Activated CD8-positive, alpha-beta memory T cell treated with anti-CD3 and anti-CD28 coated beads, Interleukin-2, amount 50 U/mL, for 48 hours (primary cell): ENCODE data around the gene SIK2.

Experiments
- DNase-seq: peaks from one replicate; pipeline ENCODE4 v3.0.0-alpha.2; 2020

Gene SIK2

GRCh38 chr11:111734101-111734953 is 132.1 kb downstream of the SIK2 start:
- no peak for DNase-seq

GRCh38 chr11:111734954-111735261 is 132.7 kb downstream of the SIK2 start:
- no peak for DNase-seq

DNA sequence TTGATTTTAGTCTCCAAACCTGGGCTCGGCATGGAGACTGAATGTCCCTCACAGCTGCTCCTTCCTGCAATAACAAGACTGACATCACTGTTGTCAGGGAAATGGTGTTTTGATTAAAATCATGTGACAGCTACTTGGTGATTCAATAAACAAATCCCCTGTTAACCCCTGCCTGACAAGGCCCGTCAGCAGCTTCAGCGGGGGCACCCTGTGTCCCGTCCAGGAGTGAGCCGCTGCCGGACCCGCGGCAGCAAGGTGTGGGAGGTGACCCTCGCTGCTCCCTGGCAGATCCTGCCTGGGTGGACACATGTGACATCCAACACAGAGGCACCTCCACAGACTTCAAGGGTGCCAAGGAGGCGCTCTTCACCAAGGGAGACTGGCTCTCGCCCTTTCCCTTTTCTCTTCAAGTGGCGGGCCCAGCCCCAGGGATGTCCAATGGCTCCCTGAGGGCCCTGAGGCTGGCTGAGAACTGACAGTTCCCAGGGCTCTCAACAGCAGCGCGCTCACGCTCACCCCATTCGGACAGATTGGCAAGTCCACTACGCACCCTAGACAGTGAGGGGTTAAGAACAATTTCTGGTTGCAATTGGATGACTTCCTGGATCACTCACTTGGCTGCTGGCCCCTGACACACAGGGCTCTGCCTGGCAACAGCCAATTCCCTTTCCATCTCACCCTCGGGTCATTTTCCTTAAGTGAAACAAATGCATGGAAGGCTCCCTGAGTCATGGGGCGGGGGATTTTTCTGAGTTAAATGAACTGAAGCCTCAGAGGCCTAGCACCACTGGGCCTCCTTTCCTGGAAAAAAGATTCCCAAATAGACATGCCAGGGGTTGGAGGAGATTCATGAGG is 133.2 kb downstream of the SIK2 start:
- no peak for DNase-seq

DNA sequence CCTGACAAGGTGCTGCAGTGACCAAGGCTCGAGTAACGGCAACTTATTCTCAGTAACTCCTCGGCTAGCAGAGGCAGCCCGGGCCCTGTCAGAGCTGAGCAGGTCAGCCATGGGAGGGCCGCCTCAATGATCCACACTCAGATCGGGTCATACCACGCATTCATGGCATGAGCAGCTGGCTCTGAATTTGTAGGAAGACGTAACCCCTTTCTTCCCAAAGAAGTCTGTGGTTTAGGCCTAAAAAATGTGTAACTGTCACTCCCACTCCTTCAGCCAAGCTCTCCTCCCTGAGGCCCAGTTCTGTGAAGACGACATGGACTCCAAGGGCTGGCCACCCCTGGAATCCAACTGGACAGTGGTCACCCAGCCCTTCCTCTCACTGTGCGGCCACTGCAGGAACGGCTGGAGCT is 133.9 kb downstream of the SIK2 start:
- no peak for DNase-seq

DNA sequence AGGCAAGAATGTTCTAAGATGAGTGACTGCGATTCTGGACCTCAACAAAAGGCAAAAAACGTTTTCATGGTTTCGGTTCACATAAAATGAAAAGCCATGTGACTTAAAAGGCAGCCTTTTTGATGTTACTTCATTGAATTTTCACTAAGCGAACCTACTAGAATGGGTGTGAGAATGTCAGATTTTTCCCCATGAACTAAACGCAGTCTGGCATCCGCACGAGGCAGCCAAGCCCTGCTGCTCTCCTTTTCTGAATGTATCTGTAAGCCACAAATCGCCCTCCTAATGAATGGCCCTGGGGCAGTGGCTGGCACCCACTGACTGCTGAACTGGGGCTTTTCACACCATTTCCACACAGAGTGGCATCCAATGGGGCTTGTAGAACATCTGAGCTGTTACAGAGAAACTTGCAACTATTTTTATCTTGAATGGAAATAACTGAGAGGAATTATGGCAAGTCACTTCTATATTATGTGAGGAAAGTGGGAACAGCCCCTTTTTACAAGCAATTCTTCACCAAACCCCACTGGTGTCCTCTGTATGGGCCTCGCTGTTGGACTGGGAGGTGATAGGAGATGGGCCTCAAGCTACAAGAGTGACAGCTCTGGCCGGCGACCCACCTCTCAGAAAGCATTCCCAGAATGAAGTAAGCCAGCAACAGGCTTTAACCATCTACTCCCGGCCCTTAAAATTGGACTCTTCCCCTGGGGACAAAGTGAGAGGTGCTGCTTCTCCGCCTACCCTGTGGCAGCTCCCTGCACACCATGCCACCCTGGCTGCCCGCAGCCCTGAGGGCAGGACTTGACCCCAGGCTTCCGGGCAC is 134.6 kb downstream of the SIK2 start:
- no peak for DNase-seq

DNA sequence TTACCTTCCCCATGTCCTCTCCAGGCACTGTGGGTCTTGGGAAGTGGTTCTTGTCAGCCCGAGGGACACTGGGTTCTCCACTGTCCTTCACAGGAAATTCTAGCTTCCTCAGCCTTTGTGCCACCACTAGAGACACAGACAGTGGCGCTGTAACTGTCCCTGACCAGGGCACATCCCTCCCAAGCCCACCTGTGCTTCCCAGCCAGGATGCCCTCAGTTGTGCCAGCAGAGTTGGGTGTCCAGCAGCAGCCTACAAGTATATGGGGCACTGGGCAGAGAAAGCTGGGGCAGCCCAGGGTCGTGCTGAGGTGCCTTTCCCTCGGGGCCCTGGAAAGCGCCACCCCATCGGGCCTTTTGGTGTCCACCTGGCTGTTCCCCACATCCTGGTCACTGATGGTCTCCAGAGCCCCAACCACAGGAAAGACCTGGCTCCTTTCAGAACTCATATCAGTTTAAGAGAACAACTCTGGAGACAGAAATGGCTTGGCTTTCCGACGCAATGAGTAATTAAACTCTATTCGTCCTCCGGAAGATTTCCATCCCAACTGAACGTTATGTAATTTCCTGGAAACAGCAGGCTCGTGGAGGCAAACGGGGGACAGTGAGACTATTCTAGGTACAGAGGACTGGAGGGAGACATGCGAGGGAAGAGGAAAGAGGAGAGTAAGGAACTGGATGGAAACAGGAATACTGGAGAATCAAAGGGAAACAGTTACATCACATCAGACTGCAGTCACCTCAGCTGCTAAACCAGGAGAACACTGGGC is 135.4 kb downstream of the SIK2 start:
- no peak for DNase-seq

DNA sequence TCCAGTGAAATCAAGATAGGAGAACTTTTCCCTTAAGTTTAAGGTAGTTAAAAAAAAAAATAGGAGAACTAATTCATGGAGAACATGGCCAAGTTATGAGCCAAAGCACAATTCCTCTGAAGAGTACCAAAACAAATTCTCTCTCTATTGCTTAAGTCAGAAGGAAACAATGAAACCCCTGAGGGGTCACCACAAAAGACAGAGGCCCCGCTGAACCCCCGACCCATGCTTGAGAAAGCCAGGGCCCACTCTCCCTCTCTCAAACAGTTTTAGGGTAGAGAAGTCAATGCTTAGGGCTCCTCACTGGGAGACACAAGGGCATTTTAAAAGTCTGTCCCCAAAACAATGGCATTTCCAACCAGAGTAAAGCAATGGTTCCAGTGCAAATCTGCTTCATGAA is 137.1 kb downstream of the SIK2 start:
- DNase-seq = no peak

GRCh38 chr11:111741751-111742150 is 139.5 kb downstream of the SIK2 start:
- no peak for DNase-seq

- no peak for DNase-seq
Measured at GRCh38 chr11:111743700-111744099, 141.5 kb downstream of the SIK2 start.

- DNase-seq = no peak
Measured at GRCh38 chr11:111745719-111746504, 143.7 kb downstream of the SIK2 start.

DNA sequence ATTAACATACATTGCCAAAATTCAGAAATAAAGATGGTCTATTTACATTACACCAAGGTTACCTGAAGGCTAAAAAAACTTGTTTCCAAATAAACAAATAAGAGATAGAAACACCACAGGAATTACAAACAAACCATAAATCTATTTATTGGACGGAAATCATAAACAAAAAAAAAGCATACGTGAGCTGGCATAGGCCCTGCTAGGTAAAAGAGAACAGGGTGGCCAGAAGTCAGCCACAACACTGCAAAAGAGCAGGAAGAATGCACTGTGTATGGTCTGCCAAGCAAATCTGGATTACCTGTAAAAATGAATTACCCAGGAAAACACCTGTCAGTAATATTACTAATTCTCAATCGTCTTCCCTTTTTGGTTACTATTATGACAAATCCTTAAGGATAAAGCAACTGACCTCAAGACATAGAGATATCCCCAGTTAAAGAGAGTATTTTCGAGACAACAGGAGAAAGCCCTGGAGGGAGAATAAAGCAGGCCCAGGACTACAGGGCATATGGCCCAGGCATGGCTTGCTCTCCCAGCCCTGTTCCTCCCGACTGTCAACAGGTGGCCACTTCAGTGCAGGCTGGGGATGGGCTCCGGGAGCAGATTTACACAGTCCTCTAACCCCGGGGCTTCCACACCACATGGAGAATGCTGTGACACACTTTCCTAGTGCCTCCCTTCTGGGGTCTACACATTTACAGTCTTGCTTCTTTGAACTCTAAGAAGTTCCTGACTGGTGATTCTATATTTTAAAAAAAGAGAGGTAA is 146.0 kb downstream of the SIK2 start:
- DNase-seq = no peak

DNA sequence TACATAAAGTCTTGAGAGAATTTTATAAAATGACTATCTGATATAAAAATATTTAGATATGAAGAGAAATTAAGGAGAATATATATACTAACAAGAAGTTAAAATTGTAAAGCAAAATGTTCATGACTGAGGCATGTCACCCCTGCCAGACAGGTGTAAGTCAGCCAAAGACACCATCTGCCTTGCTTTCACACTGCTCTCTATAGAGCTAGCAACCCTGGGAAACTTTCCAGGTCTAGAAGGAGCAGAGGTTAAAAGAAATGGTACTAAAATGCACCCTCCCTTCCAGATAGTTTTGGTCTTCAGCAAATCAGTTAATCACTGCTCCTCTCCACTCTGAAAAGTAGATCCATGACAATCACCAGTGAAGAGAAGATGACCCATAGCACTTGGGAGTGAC is 147.4 kb downstream of the SIK2 start:
- DNase-seq = no peak

GRCh38 chr11:111756097-111756496 is 153.8 kb downstream of the SIK2 start:
- DNase-seq = no peak

GRCh38 chr11:111759376-111759775 is 157.1 kb downstream of the SIK2 start:
- DNase-seq = no peak

DNA sequence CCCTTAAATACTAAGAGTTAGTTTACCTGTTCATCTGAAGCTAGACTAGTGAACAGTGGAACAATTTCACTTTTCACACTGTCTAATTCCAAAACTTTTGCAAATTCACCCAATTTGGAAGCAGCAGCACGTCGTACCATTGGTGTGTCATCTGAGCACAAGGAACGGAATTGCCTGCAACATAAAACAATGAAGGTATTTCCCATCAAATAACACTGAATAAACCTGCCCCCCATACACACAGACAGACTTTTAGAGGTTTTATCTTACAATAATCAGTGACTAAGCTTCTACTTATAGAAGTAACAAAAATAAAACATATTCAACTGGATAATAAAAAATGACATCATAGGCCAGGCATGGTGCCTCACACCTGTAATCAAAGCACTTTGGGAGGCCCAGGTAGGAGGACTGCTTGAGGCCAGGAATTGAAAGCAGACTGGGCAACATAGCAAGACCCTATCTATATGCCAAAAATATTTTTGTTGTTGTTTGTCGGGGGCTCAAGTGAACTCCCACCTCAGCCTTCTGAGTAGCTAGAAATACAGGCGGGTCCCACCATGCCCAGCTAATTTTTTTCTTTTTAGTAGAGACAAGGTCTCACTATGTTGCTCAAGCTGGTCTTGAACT is 157.6 kb downstream of the SIK2 start:
- DNase-seq = no peak

GRCh38 chr11:111761036-111761435 is 158.8 kb downstream of the SIK2 start:
- DNase-seq = no peak

GRCh38 chr11:111762526-111762925 is 160.3 kb downstream of the SIK2 start:
- DNase-seq = no peak

DNA sequence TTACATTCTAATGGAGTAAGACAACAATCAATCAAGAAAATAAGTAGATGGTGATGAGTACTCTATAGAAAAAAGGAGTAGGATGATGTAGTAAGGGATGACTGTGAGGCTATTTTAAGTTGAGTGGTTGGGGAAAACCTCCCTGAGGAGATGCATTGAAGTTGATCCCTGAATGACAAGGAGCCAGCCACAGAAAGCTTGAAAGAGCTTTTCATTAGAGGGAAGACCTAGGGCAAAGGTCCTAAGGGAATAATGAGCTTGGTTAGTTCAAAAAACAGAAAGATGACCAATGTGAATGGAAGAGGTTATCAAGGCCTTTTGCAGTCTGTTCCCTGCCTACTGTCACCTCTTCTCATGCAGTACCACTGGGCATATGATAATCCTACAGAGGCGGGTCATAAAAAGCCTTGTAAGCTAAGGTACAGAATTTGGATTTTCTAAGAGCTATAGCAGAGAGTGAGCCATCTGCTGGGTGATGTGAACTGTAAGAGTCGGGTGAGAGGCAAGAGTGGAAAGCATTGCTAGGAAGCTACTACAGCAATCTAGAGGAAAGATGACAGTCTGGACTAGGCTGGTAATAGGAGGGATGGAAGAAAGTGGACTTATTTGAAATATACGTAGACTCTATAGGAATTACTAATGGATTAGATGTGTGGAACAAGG is 160.9 kb downstream of the SIK2 start:
- DNase-seq = no peak

- no peak for DNase-seq
Measured at GRCh38 chr11:111764621-111765020, 162.4 kb downstream of the SIK2 start.
